HepG2 (cell line): Measurements from ENCODE around the gene ITGAE. TPM values are rescaled to one million over a fixed set of nuclear protein-coding genes. Genes with fewer than 3 reads are reported as not detected.

ENCODE experiments used
- ATAC-seq: fragments of 200-7000 bp; cut with Tn5 transposase; 3 replicates; pipeline ENCODE4 v1.9.1; 2020; ENCODE audit warnings: mild to moderate bottlenecking, moderate library complexity
- BruUV-seq: library from RNA; stranded (reverse); fragments of 400-500 nt; replicated peaks from 2 replicates; lab custom pipeline; 2021; lab: Mats Ljungman, UMichigan
- CTCF ChIA-PET: fragments of 300-600 bp; formaldehyde crosslinking; extraction: SDS; loops from one replicate; lab custom pipeline; 2021; ENCODE audit warnings: low total read pairs, inconsistent platforms, low intra/inter-chr PET ratio; lab: Yijun Ruan, JAX
- POLR2A ChIA-PET: fragments of 350-600 bp; sonication (Branson Sonifier 250); formaldehyde crosslinking; loops from one replicate; lab custom pipeline; 2020; ENCODE audit warnings: antibody characterized with exemption, inconsistent platforms; lab: Yijun Ruan, JAX
- DNase-seq: peaks from one replicate; pipeline ENCODE4 v3.0.0-alpha.2; 2015; ENCODE audit warnings: low spot score
- FAIRE-seq: peaks from 3 replicates; lab custom pipeline; 2011; peaks lifted over from hg19 to GRCh38; lab: Jason Lieb, UNC
- H2AFZ ChIP-seq: one replicate; pipeline ENCODE4 v1.6.1; 2011; ENCODE audit warnings: low read length, inconsistent platforms
- H3K27ac ChIP-seq: fragments of 300-600 bp; 3 replicates; pipeline ENCODE4 v1.8.0; 2011; ENCODE audit warnings: mixed run types, mild to moderate bottlenecking, mixed read lengths, low read length, inconsistent platforms; ENCODE audit not compliant: insufficient read depth; ENCODE audit errors: extremely low read length
- H3K27me3 ChIP-seq, 2 experiments: fragments of 200-600 bp in 1 of 2; 2 replicates in 1 of 2; 3 replicates in 1 of 2; pipeline versions ENCODE4 v1.6.0 to v1.8.0; 2011; ENCODE audit warnings: low read length in 2 of 2, mild to moderate bottlenecking in 2 of 2, moderate library complexity in 2 of 2, inconsistent platforms in 1 of 2; ENCODE audit not compliant: insufficient read depth in 2 of 2, control insufficient read depth in 1 of 2
- H3K36me3 ChIP-seq, 2 experiments: fragments of 200-600 bp in 1 of 2; replicated peaks in 1 of 2; 2 replicates in 1 of 2; 3 replicates in 1 of 2; pipeline versions ENCODE4 v1.5.1 to v1.8.0; 2011; ENCODE audit warnings: low read length in 2 of 2, inconsistent platforms in 1 of 2; ENCODE audit not compliant: insufficient read depth in 2 of 2, control insufficient read depth in 1 of 2
- H3K4me1 ChIP-seq: 2 replicates; pipeline ENCODE4 v1.5.1; 2012; ENCODE audit warnings: low read length, inconsistent platforms; ENCODE audit not compliant: insufficient read depth
- H3K4me2 ChIP-seq: 2 replicates; pipeline ENCODE4 v1.6.0; 2011; ENCODE audit warnings: low read depth, low read length, inconsistent platforms
- H3K4me3 ChIP-seq, 3 experiments: fragments of 200-600 bp in 1 of 3; sonication (generic), shearing (Covaris generic) in 1 of 3; replicated peaks in 1 of 3; 2 replicates each; pipeline ENCODE4 v1.5.1; 2011 to 2016; ENCODE audit warnings: low read length in 3 of 3, inconsistent platforms in 2 of 3, low read depth in 2 of 3, mild to moderate bottlenecking in 2 of 3, control low read depth in 1 of 3, mixed read lengths in 1 of 3; ENCODE audit not compliant: insufficient read depth in 1 of 3
- H3K79me2 ChIP-seq: one replicate; pipeline ENCODE4 v1.6.1; 2011; ENCODE audit warnings: low read length, inconsistent platforms; ENCODE audit not compliant: insufficient read depth
- H3K9ac ChIP-seq: 2 replicates; pipeline ENCODE4 v1.6.0; 2011; ENCODE audit warnings: mild to moderate bottlenecking, low read depth, low read length, inconsistent platforms; ENCODE audit not compliant: insufficient read depth
- H3K9me3 ChIP-seq: 2 replicates; pipeline ENCODE4 v1.5.1; 2012; ENCODE audit warnings: mild to moderate bottlenecking, low read length
- H4K20me1 ChIP-seq: 2 replicates; pipeline ENCODE4 v1.6.0; 2011; ENCODE audit warnings: inconsistent platforms, mild to moderate bottlenecking, low read length, moderate library complexity; ENCODE audit not compliant: insufficient read depth
- ADNP ChIP-seq: sonication (generic); formaldehyde crosslinking; IDR thresholded peaks from 2 replicates; pipeline ENCODE4 v1.4.0; 2020; ENCODE audit warnings: missing genetic modification reagents
- AGO1 ChIP-seq: fragments of 200-400 bp; formaldehyde crosslinking; IDR thresholded peaks from 2 replicates; pipeline ENCODE4 v1.6.1; 2017; ENCODE audit warnings: mild to moderate bottlenecking, low read depth, low read length, moderate library complexity; ENCODE audit not compliant: poor library complexity, severe bottlenecking
- CCAR2 ChIP-seq: fragments of 200-400 bp; formaldehyde crosslinking; optimal IDR thresholded peaks from 2 replicates; pipeline ENCODE3; 2018; ENCODE audit warnings: low read depth, mild to moderate bottlenecking, low read length, moderate library complexity
- CSRNP1 ChIP-seq: sonication (generic); formaldehyde crosslinking; IDR thresholded peaks from 2 replicates; pipeline ENCODE4 v1.8.1; 2023; ENCODE audit warnings: mild to moderate bottlenecking, missing genetic modification reagents
- FOXJ3 ChIP-seq: sonication (generic); formaldehyde crosslinking; IDR thresholded peaks from 2 replicates; pipeline ENCODE4 v1.4.0; 2020; ENCODE audit warnings: missing genetic modification reagents, mild to moderate bottlenecking, borderline replicate concordance
- FOXK1 ChIP-seq: sonication (generic); formaldehyde crosslinking; IDR thresholded peaks from 2 replicates; pipeline ENCODE4 v1.4.0; 2020; ENCODE audit warnings: low read depth, missing genetic modification reagents, borderline replicate concordance
- HDAC6 ChIP-seq: fragments of 200-600 bp; sonication (generic); IDR thresholded peaks from 2 replicates; pipeline ENCODE4 v1.7.0; 2017; ENCODE audit warnings: mild to moderate bottlenecking, antibody characterized with exemption, low read length, low read depth
- HNF4A ChIP-seq: sonication (generic); formaldehyde crosslinking; IDR thresholded peaks from 2 replicates; pipeline ENCODE4 v1.4.0; 2020; ENCODE audit warnings: missing genetic modification reagents
- HNRNPL ChIP-seq: fragments of 200-400 bp; formaldehyde crosslinking; IDR thresholded peaks from 2 replicates; pipeline ENCODE4 v1.6.1; 2017; ENCODE audit warnings: mild to moderate bottlenecking, low read depth, low read length
- KDM5A ChIP-seq: fragments of 200-600 bp; sonication (generic); IDR thresholded peaks from 2 replicates; pipeline ENCODE4 v1.7.0; 2018; ENCODE audit warnings: antibody characterized with exemption, mild to moderate bottlenecking, low read length, borderline replicate concordance
- MAF1 ChIP-seq: sonication (generic); formaldehyde crosslinking; IDR thresholded peaks from 2 replicates; pipeline ENCODE4 v1.5.0; 2020; ENCODE audit warnings: missing genetic modification reagents, borderline replicate concordance
- NR1H2 ChIP-seq: sonication (generic); formaldehyde crosslinking; IDR thresholded peaks from 2 replicates; pipeline ENCODE4 v1.8.1; 2022; ENCODE audit warnings: low read depth, missing genetic modification reagents, borderline replicate concordance
- ONECUT2 ChIP-seq: sonication (generic); formaldehyde crosslinking; IDR thresholded peaks from 2 replicates; pipeline ENCODE4 v1.4.0; 2020; ENCODE audit warnings: missing genetic modification reagents
- REL ChIP-seq: sonication (generic); formaldehyde crosslinking; conservative IDR thresholded peaks from 2 replicates; pipeline ENCODE4 v1.8.0; 2022; ENCODE audit warnings: mild to moderate bottlenecking, missing genetic modification reagents, moderate library complexity
- SPEN ChIP-seq: sonication (generic); formaldehyde crosslinking; IDR thresholded peaks from 2 replicates; pipeline ENCODE4 v1.5.1; 2020; ENCODE audit warnings: low read depth, mild to moderate bottlenecking, missing genetic modification reagents
- TBX3 ChIP-seq: fragments of 450-650 bp; IDR thresholded peaks from 2 replicates; pipeline ENCODE4 v1.6.1; 2017; ENCODE audit warnings: antibody characterized with exemption, mild to moderate bottlenecking, inconsistent platforms, borderline replicate concordance
- TP53 ChIP-seq: sonication (generic); formaldehyde crosslinking; conservative IDR thresholded peaks from 2 replicates; pipeline ENCODE4 v1.4.0; 2020; ENCODE audit warnings: missing genetic modification reagents
- U2AF1 ChIP-seq: fragments of 200-400 bp; formaldehyde crosslinking; optimal IDR thresholded peaks from 2 replicates; pipeline ENCODE3; 2017; ENCODE audit warnings: mild to moderate bottlenecking, low read depth, low read length
- ZFY ChIP-seq: sonication (generic); formaldehyde crosslinking; IDR thresholded peaks from 2 replicates; pipeline ENCODE4 v1.4.0; 2020; ENCODE audit warnings: missing genetic modification reagents
- ZFYVE20 ChIP-seq: sonication (generic); formaldehyde crosslinking; IDR thresholded peaks from 2 replicates; pipeline ENCODE4 v1.8.0; 2023; ENCODE audit warnings: low read depth, mild to moderate bottlenecking, moderate library complexity, missing genetic modification reagents, borderline replicate concordance
- ZNF354B ChIP-seq: sonication (generic); formaldehyde crosslinking; IDR thresholded peaks from 2 replicates; pipeline ENCODE4 v1.8.0; 2022; ENCODE audit warnings: mild to moderate bottlenecking, missing genetic modification reagents
- ZNF446 ChIP-seq: sonication (generic); formaldehyde crosslinking; IDR thresholded peaks from 2 replicates; pipeline ENCODE4 v1.5.0; 2020; ENCODE audit warnings: mild to moderate bottlenecking, missing genetic modification reagents
- WGBS: methylation state at CpG from one replicate; pipeline ENCODE4 v1.1.6; 2017; ENCODE audit warnings: low lambda C conversion rate; 5-methylcytosine and 5-hydroxymethylcytosine counted together
- in situ Hi-C: cut with HindIII; loops from 2 replicates; pipeline ENCODE4 v1.10.0; 2017; ENCODE audit warnings: low pct_unique_long_range_greater_than_20kb; ENCODE audit not compliant: extremely low pct_ligation_motif_present
- intact Hi-C: fragments of 100-400 bp; cut with micrococcal nuclease; formaldehyde crosslinking; loops from one replicate; pipeline ENCODE4 v1.10.0; 2022; ENCODE audit not compliant: unreplicated experiment
- polyA plus RNA-seq, 8 experiments: library from polyadenylated mRNA; depleted of rRNA in 3 of 8; stranded (reverse) in 7 of 8; unstranded in 1 of 8; fragments of >200 nt; fragmentation: Illumina TruSeq in 4 of 8; extraction: Trizol in 4 of 8; gene quantifications; 2 replicates each; pipeline versions ENCODE4 v1.2.1 to v1.2.3, GENCODE V29; 2011 to 2016; ENCODE audit warnings: low read depth in 4 of 8, missing spikeins in 1 of 8, mixed read lengths in 1 of 8; ENCODE audit not compliant: insufficient read depth in 1 of 8
- total RNA-seq, 5 experiments: library from RNA; depleted of rRNA; stranded (reverse); fragments of >200 nt; fragmentation: Illumina TruSeq; extraction: Trizol; gene quantifications; 2 replicates each; pipeline ENCODE4 v1.2.3, GENCODE V29; 2016; ENCODE audit warnings: low read depth in 1 of 5

The ITGAE gene
- total and polyA plus RNA-seq, 2 of the 13 experiments (the other 11 are each of a cell fraction or from before 2014, with no cell fraction given), result 42.3 to 49.0 TPM

GRCh38 chr17:3747805-3748204, 53.2 kb downstream of the ITGAE start (continued):
- TF ChIP-seq FOXK1 (CRISPR knock-in tag) (0 out of 2 replicates have a peak, but pooled peaks have one; percentile 23), U2AF1 (no peak), ZFYVE20 (no peak), HNRNPL (no peak), ONECUT2 (CRISPR knock-in tag) (no peak), FOXJ3 (CRISPR knock-in tag) (no peak), ZNF354B (CRISPR knock-in tag) (no peak), SPEN (0 out of 2 replicates have a peak, but pooled peaks have one; percentile 37)
- TF ChIP-seq, all 625 proteins: peak for 17

GRCh38 chr17:3745071-3745470, 55.9 kb downstream of the ITGAE start:
- POLR2A ChIA-PET, result no interaction called here
- WGBS, result 74% methylated on average over 10 of the region's 10 CpGs
- TF ChIP-seq MAF1 (no peak), TP53 (CRISPR knock-in tag) (no peak), CCAR2 (no peak), KDM5A (no peak), ZFY (no peak), CSRNP1 (CRISPR knock-in tag) (no peak), NR1H2 (CRISPR knock-in tag) (no peak), HDAC6 (no peak), ZNF446 (CRISPR knock-in tag) (no peak), REL (CRISPR knock-in tag) (no peak), AGO1 (no peak), TBX3 (no peak), HNF4A (CRISPR knock-in tag) (no peak), ADNP (CRISPR knock-in tag) (no peak)

More at GRCh38 chr17:3745071-3745470, 55.9 kb downstream of the ITGAE start:
- H4K20me1 ChIP-seq, result no peaks in the 10 kb centered on the region
- H3K4me2 ChIP-seq, result no peak overlapping the region
- no peaks in the 10 kb centered on the region for H3K79me2 ChIP-seq
- DNase-seq, result no peak
- no peak overlapping the region for H3K27ac ChIP-seq
- CTCF ChIA-PET, result no interaction called here
- peaks cover 30% of the 10 kb centered on the region for H3K4me1 ChIP-seq
- in situ Hi-C loops, result no loop called here
- no peaks in the 10 kb centered on the region for H3K9me3 ChIP-seq
- no peaks in the 10 kb centered on the region for H3K27me3 ChIP-seq
- H3K36me3 ChIP-seq, result no peaks in the 10 kb centered on the region
- no peak overlapping the region for H3K9ac ChIP-seq
- no TSS peak for BruUV-seq
- no peak overlapping the region for H2AFZ ChIP-seq
- intact Hi-C loops, result no loop called here
- no peak overlapping the region for H3K4me3 ChIP-seq
- FAIRE-seq, result no peak
- no peak for ATAC-seq
